Left lung (tissue), 10 donors: ENCODE measurements around the gene SLC12A4. TPM values are rescaled to one million over a fixed set of nuclear protein-coding genes. Genes with fewer than 3 reads are reported as not detected.

Experiments used
- ATAC-seq: fragments of 200-7000 bp; cut with Tn5 transposase; one replicate; pipeline ENCODE4 v1.9.1; 2020; ENCODE audit warnings: moderate library complexity
- DNase-seq, 4 donors: peaks; one replicate each; pipeline ENCODE4 v3.0.0-alpha.2; 2013 to 2020
- H3K27ac ChIP-seq, 2 donors: fragments of 200-600 bp; sonication (generic) in 1 of 2; one replicate each; pipeline versions ENCODE4 v1.5.0 to v1.8.0; 2020 to 2021
- H3K27me3 ChIP-seq, 2 donors: fragments of 200-600 bp; sonication (generic) in 1 of 2; one replicate each; pipeline versions ENCODE4 v1.5.0 to v1.8.0; 2020 to 2021
- H3K36me3 ChIP-seq, 2 donors: fragments of 200-600 bp; sonication (generic) in 1 of 2; one replicate each; pipeline versions ENCODE4 v1.5.0 to v1.8.0; 2020 to 2021
- H3K4me1 ChIP-seq, 2 donors: fragments of 200-600 bp; one replicate each; pipeline ENCODE4 v1.8.0; 2021
- H3K4me3 ChIP-seq, 2 donors: fragments of 200-600 bp; sonication (generic) in 1 of 2; one replicate each; pipeline versions ENCODE4 v1.5.0 to v1.8.0; 2020 to 2021; ENCODE audit warnings: mild to moderate bottlenecking in 1 of 2
- H3K9me3 ChIP-seq, 2 donors: fragments of 200-600 bp; sonication (generic) in 1 of 2; one replicate each; pipeline versions ENCODE4 v1.5.0 to v1.8.0; 2020 to 2021
- intact Hi-C, 2 donors: fragments of 100-400 bp; cut with DNase I; formaldehyde crosslinking; loops; one replicate each; pipeline versions ENCODE4 v1.11.2 to v1.14.2; 2022
- polyA plus RNA-seq, 6 donors: library from polyadenylated mRNA; unstranded; fragments of 120-200 nt; gene quantifications; one replicate each; pipeline ENCODE4 v1.2.1, GENCODE V29; 2013; ENCODE audit not compliant: insufficient read length in 6 of 6
- total RNA-seq, 2 donors: library from RNA; stranded (reverse); fragmentation: NEBNext Ultra II Directional; extraction: Animal tissue kit (Norgen Biotek cat#: 25700); gene quantifications; one replicate each; pipeline ENCODE4 v1.2.1, GENCODE V29; 2021
- TF ChIP-seq, protein P1 (sequence below), 2 donors: fragments of 200-600 bp; sonication (generic) in 1 of 2; IDR thresholded peaks; one replicate each; pipeline versions ENCODE4 v1.5.0 to v1.8.0; 2021; ENCODE audit warnings: antibody characterized with exemption in 2 of 2
- donor health status: DM: no; HTN: yes; CAD: no.
- donor health status: DM: no; HTN: no; CAD: no.

The SLC12A4 gene
- total and polyA plus RNA-seq, 8 donors = 42.6 to 121 (median 52.7) TPM

DNA sequence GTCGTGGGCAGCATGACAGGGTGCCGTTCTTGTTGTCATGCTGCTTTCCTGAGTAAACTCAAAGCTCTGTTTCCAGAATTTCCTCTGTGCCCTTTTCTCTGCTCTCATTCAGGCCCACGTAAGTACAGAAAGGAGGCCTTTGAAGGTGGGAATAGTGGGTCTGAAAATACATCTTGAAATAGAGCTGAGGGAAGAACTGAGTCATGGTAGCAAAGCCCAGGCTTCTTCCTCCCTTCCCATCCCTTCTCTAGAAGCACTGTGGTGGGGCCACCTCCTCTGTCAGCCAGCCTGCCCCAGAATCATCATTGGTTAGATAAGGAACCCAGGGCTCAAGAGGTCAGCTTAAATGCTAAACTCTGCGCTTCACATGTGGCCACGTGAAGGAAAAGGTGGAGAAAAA, 46.2 kb downstream of the SLC12A4 start:
- peaks cover 0 to 15% of the 10 kb centered on the region in 2 donors for H3K36me3 ChIP-seq
- no peaks in the 10 kb centered on the region for H3K9me3 ChIP-seq
- TF ChIP-seq, protein P1, sequence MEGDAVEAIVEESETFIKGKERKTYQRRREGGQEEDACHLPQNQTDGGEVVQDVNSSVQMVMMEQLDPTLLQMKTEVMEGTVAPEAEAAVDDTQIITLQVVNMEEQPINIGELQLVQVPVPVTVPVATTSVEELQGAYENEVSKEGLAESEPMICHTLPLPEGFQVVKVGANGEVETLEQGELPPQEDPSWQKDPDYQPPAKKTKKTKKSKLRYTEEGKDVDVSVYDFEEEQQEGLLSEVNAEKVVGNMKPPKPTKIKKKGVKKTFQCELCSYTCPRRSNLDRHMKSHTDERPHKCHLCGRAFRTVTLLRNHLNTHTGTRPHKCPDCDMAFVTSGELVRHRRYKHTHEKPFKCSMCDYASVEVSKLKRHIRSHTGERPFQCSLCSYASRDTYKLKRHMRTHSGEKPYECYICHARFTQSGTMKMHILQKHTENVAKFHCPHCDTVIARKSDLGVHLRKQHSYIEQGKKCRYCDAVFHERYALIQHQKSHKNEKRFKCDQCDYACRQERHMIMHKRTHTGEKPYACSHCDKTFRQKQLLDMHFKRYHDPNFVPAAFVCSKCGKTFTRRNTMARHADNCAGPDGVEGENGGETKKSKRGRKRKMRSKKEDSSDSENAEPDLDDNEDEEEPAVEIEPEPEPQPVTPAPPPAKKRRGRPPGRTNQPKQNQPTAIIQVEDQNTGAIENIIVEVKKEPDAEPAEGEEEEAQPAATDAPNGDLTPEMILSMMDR (IDR thresholded peaks at IDR 0.05) = no peak
- ATAC-seq = no peak
- H3K27ac ChIP-seq = peak overlapping the region in 1 of 2 donors; percentile 11
- H3K27me3 ChIP-seq = no peaks in the 10 kb centered on the region
- H3K4me3 ChIP-seq = no peak overlapping the region
- no peak for DNase-seq
- H3K4me1 ChIP-seq = peaks cover 4 to 26% of the 10 kb centered on the region in 2 donors
- intact Hi-C loops = loop anchor here in 1 of 2 donors (10.0 kb wide), 1 partner anchor 247 kb away; no protein-coding TSS in a partner anchor

DNA sequence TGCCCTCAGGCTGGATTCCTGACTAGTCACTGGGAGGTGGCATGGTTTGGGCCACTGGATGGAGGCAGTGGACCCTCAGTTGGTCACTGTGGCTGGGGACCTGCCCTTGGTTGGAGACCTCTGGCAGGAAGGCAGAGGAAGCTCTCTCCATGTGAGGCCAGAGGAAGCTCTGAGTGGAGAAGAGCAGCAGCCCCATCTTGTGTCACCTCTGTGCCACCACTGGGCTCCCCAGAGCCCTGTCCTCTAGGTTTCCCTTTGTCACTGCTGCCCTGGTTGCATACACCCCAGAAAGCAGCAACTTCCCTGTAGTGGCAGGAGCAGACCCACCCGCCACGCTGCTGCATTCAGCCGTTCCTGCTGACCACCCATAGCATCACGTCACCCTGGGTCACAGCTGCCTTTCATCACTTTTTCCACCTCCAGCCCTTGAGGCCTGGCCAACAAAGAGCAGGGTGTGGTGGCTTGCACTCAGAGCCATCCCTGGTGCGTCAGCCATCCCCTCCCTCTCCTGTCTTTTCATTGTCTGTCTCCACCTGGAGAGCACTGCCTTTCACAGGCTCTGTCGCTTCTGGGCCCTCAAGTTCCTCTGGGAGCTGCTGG, 48.7 kb downstream of the SLC12A4 start:
- intact Hi-C loops = loop anchor here in 1 of 2 donors (10.0 kb wide), 1 partner anchor 245 kb away; no protein-coding TSS in a partner anchor
- Histone ChIP-seq H3K36me3 (peaks cover 0 to 16% of the 10 kb centered on the region in 2 donors), H3K27me3 (no peaks in the 10 kb centered on the region), H3K27ac (no peak overlapping the region), H3K4me3 (no peak overlapping the region), H3K9me3 (no peaks in the 10 kb centered on the region), H3K4me1 (peaks cover 6 to 23% of the 10 kb centered on the region in 2 donors)
- DNase-seq (no peak), ATAC-seq (no peak)
- TF ChIP-seq, protein P1 (IDR thresholded peaks at IDR 0.05) = no peak

DNA sequence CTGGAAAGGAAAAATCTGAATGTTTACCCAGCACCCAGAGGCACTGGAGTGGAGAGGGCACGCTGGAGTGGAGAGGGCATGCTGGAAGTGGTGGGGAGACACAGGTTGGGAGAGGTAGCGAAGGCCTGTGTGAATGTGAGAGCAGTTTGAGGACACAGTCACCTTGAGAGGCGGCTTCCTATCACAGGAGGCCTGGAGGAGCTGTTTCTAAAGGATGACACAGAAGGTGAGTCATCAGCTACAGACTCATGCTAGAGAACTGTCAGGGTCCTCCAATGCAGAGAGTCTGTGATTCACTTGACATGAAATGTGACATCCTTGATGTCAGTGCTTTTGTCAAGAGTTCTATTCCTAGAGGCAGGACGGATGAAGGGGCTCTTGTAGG, 50.6 kb downstream of the SLC12A4 start:
- Histone ChIP-seq H3K9me3 (no peaks in the 10 kb centered on the region), H3K4me1 (peaks cover 6 to 20% of the 10 kb centered on the region in 2 donors), H3K27me3 (no peaks in the 10 kb centered on the region), H3K36me3 (peaks cover 0 to 11% of the 10 kb centered on the region in 2 donors), H3K27ac (peak overlapping the region in 1 of 2 donors; percentile 2), H3K4me3 (no peak overlapping the region)
- no peak for DNase-seq
- ATAC-seq = peak; percentile 83
- intact Hi-C loops = no loop called here
- TF ChIP-seq, protein P1 (IDR thresholded peaks at IDR 0.05) = no peak

DNA sequence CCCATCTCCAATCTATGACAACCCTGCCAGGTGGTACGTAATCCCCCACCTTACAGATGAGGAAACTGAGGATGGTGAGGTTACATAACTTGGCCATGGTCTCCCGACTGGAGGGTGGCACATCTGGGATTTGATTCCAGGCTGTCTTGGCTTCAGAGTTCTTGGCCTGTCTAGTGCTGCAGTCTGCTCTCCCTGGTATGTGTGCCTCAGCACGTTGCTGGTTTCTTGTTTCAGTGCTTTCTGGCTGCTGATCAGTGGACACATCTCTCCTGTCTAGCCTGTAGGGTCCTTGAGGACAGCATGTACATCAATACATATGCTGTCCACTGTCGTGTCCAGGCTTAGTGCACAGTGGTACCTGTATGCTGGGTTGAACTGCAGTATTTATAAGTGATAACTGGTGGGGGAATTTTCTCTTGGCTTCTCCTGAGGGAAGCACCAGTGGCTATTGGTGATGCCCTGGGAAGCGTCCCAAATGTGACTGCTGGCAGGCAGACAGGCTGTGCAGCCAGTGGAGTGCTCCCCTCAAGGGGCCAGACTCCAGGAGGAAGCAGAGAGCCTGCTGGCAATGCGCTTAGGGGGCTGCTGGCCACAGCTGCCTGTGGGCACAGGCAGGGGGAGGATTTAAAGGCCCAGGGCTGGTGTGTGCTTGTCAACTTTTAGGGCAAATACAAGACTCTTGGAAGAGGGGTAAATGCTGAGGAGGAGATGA, 51.1 kb downstream of the SLC12A4 start:
- DNase-seq (no peak), ATAC-seq (peak; percentile 68)
- H3K9me3 ChIP-seq = no peaks in the 10 kb centered on the region
- TF ChIP-seq, protein P1 (IDR thresholded peaks at IDR 0.05) = no peak
- H3K36me3 ChIP-seq = peaks cover 0 to 12% of the 10 kb centered on the region in 2 donors
- no peaks in the 10 kb centered on the region for H3K27me3 ChIP-seq
- H3K4me1 ChIP-seq = peaks cover 6 to 20% of the 10 kb centered on the region in 2 donors
- intact Hi-C loops = no loop called here
- no peak overlapping the region for H3K4me3 ChIP-seq
- H3K27ac ChIP-seq = peak overlapping the region in 1 of 2 donors; percentile 2
